HepG2 (cell line): ENCODE data around the gene CCNB1IP1. TPM values are rescaled to one million over a fixed set of nuclear protein-coding genes. Genes with fewer than 3 reads are reported as not detected.

Experiments used
- CSRNP2 ChIP-seq: sonication (generic); formaldehyde crosslinking; conservative IDR thresholded peaks from 2 replicates; pipeline ENCODE4 v1.8.0; 2022; ENCODE audit warnings: low read depth, missing genetic modification reagents
- HMG20A ChIP-seq: IDR thresholded peaks from 2 replicates; pipeline ENCODE4 v1.6.1; 2016; ENCODE audit warnings: borderline replicate concordance
- KAT8 ChIP-seq: IDR thresholded peaks from 2 replicates; pipeline ENCODE4 v1.6.1; 2016; ENCODE audit warnings: missing genetic modification reagents, missing compliant biosample characterization
- RAD51 ChIP-seq: fragments of 450-650 bp; IDR thresholded peaks from 2 replicates; pipeline ENCODE4 v1.6.1; 2016; ENCODE audit warnings: borderline replicate concordance
- RELA ChIP-seq: sonication (generic); formaldehyde crosslinking; IDR thresholded peaks from 2 replicates; pipeline ENCODE4 v1.4.0; 2020; ENCODE audit warnings: missing genetic modification reagents
- SNAPC2 ChIP-seq: sonication (generic); formaldehyde crosslinking; IDR thresholded peaks from 2 replicates; pipeline ENCODE4 v1.8.1; 2022; ENCODE audit warnings: mild to moderate bottlenecking, missing genetic modification reagents
- SOX13 ChIP-seq, 3 experiments: fragments of 450-650 bp in 1 of 3; sonication (generic) in 1 of 3; formaldehyde crosslinking in 1 of 3; IDR thresholded peaks in 2 of 3; conservative IDR thresholded peaks in 1 of 3; 2 replicates each; pipeline versions ENCODE4 v1.5.0 to v1.6.1; 2016 to 2020; ENCODE audit warnings: antibody characterized with exemption in 1 of 3, mild to moderate bottlenecking in 1 of 3, missing compliant biosample characterization in 1 of 3, missing genetic modification reagents in 1 of 3, moderate library complexity in 1 of 3
- SSRP1 ChIP-seq: IDR thresholded peaks from 2 replicates; pipeline ENCODE4 v1.6.1; 2016; ENCODE audit warnings: control low read depth
- ZBTB49 ChIP-seq: sonication (generic); formaldehyde crosslinking; IDR thresholded peaks from 2 replicates; pipeline ENCODE4 v1.4.0; 2020; ENCODE audit warnings: missing genetic modification reagents, borderline replicate concordance
- ZKSCAN8 ChIP-seq: IDR thresholded peaks from 2 replicates; pipeline ENCODE4 v1.6.1; 2016; ENCODE audit warnings: borderline replicate concordance, missing genetic modification reagents, missing compliant biosample characterization
- ZNF180 ChIP-seq: sonication (generic); formaldehyde crosslinking; IDR thresholded peaks from 2 replicates; pipeline ENCODE4 v1.4.0; 2020; ENCODE audit warnings: low read depth, missing genetic modification reagents, borderline replicate concordance
- ZNF275 ChIP-seq: sonication (generic); formaldehyde crosslinking; IDR thresholded peaks from 2 replicates; pipeline ENCODE4 v1.8.0; 2022; ENCODE audit warnings: missing genetic modification reagents, mild to moderate bottlenecking, inconsistent platforms, borderline replicate concordance
- ZNF282 ChIP-seq: fragments of 450-650 bp; IDR thresholded peaks from 2 replicates; pipeline ENCODE4 v1.6.1; 2018; ENCODE audit not compliant: partially characterized antibody
- ZNF3 ChIP-seq: IDR thresholded peaks from 2 replicates; pipeline ENCODE4 v1.7.0; 2017; ENCODE audit warnings: inconsistent platforms
- ZNF30 ChIP-seq: sonication (generic); formaldehyde crosslinking; IDR thresholded peaks from 2 replicates; pipeline ENCODE4 v1.5.0; 2020; ENCODE audit warnings: mild to moderate bottlenecking, missing genetic modification reagents
- ZNF468 ChIP-seq: sonication (generic); formaldehyde crosslinking; IDR thresholded peaks from 2 replicates; pipeline ENCODE4 v1.8.0; 2022; ENCODE audit warnings: mild to moderate bottlenecking, moderate library complexity, missing genetic modification reagents
- ZNF7 ChIP-seq: IDR thresholded peaks from 2 replicates; pipeline ENCODE4 v1.6.1; 2016; ENCODE audit warnings: missing biosample characterization, missing genetic modification reagents
- ZNF816 ChIP-seq: sonication (generic); formaldehyde crosslinking; IDR thresholded peaks from 2 replicates; pipeline ENCODE4 v1.8.0; 2022; ENCODE audit warnings: missing genetic modification reagents, mild to moderate bottlenecking, borderline replicate concordance
- ZSCAN12 ChIP-seq: sonication (generic); formaldehyde crosslinking; IDR thresholded peaks from 2 replicates; pipeline ENCODE4 v1.9.0; 2021; ENCODE audit warnings: mild to moderate bottlenecking, missing genetic modification reagents
- polyA plus RNA-seq, 8 experiments: library from polyadenylated mRNA; depleted of rRNA in 3 of 8; stranded (reverse) in 7 of 8; unstranded in 1 of 8; fragments of >200 nt; fragmentation: Illumina TruSeq in 4 of 8; extraction: Trizol in 4 of 8; gene quantifications; 2 replicates each; pipeline versions ENCODE4 v1.2.1 to v1.2.3, GENCODE V29; 2011 to 2016; ENCODE audit warnings: low read depth in 4 of 8, missing spikeins in 1 of 8, mixed read lengths in 1 of 8; ENCODE audit not compliant: insufficient read depth in 1 of 8
- total RNA-seq, 5 experiments: library from RNA; depleted of rRNA; stranded (reverse); fragments of >200 nt; fragmentation: Illumina TruSeq; extraction: Trizol; gene quantifications; 2 replicates each; pipeline ENCODE4 v1.2.3, GENCODE V29; 2016; ENCODE audit warnings: low read depth in 1 of 5

Gene CCNB1IP1
- total and polyA plus RNA-seq, 2 of the 13 experiments (the other 11 are each of a cell fraction or from before 2014, with no cell fraction given) = 98.3 to 125 TPM

GRCh38 chr14:20376071-20376588, 43.1 kb upstream of the CCNB1IP1 start (continued):
- no peak for TF ChIP-seq ZNF468 (CRISPR knock-in tag)
- TF ChIP-seq ZBTB49 (CRISPR knock-in tag) = no peak
- no peak for TF ChIP-seq ZNF275 (CRISPR knock-in tag)
- TF ChIP-seq ZNF282 = no peak
- no peak for TF ChIP-seq SSRP1 (CRISPR knock-in tag)
- TF ChIP-seq ZNF180 (CRISPR knock-in tag) = no peak
- no peak for TF ChIP-seq RELA (CRISPR knock-in tag)
- no peak for TF ChIP-seq RAD51
- TF ChIP-seq ZNF3 (CRISPR knock-in tag) = no peak
- TF ChIP-seq ZNF30 (CRISPR knock-in tag) = no peak
- no peak for TF ChIP-seq ZNF7 (CRISPR knock-in tag)
- no peak for TF ChIP-seq SOX13 (IDR thresholded peaks at IDR 0.05)
- TF ChIP-seq SOX13 (CRISPR knock-in tag; conservative IDR thresholded peaks at IDR 0.05 in 1 of 2, IDR thresholded peaks at IDR 0.05 in 1 of 2) = 0 out of 4 replicates have a peak, but pooled peaks of 1 of the 2 experiments have one; percentile 30
- TF ChIP-seq ZKSCAN8 (CRISPR knock-in tag) = no peak
- no peak for TF ChIP-seq SNAPC2 (CRISPR knock-in tag)
- no peak for TF ChIP-seq ZSCAN12 (CRISPR knock-in tag)
- no peak for TF ChIP-seq CSRNP2
- no peak for TF ChIP-seq HMG20A (CRISPR knock-in tag)
- no peak for TF ChIP-seq KAT8 (CRISPR knock-in tag)
- peak; percentile 40; the same call in 1 of the 2 replicates for TF ChIP-seq ZNF816 (CRISPR knock-in tag)
